Measurements from ENCODE around the gene CFD.

- TF ChIP-seq CTCF (conservative IDR thresholded peaks at IDR 0.05) (no peak), EZH2 (IDR thresholded peaks at IDR 0.05; ENCODE audit: low read depth) (no peak)
Observed at GRCh38 chr19:815775-816499, 43.5 kb upstream of the CFD start.
